ENCODE data around the gene MYB. TPM values are rescaled to one million over a fixed set of nuclear protein-coding genes. Genes with fewer than 3 reads are reported as not detected.

Gene MYB
- total and polyA plus RNA-seq, 2 experiments from 2014 or later = 4.2 to 7.9 TPM

DNA sequence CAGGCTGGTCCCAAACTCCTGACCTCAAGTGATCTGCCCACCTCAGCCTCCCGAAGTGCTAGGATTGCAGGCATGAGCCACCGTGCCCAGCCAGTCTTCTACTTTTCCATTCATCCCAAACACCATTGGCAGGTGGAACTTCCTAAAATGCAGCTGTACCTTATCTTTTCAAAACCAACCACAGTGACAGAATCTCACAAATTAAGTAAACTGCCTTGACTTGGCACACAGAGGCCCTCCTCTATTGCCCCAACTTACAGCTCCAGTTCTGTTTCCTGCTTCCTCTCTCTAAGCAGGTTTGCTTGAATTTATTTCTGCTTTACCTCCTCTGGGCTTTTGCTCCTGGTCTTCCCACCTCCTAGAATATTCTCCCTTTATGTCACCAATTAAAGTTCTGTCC, 7.6 kb downstream of the MYB start:
- Mint-ChIP-seq H3K36me3 (ENCODE audit: low read depth) (peaks cover 11% of the 10 kb centered on the region), H3K4me3 (no peak overlapping the region), H3K27me3 (ENCODE audit: insufficient read depth, low read depth, poor library complexity) (peaks cover 6% of the 10 kb centered on the region), H3K4me1 (peaks cover 12% of the 10 kb centered on the region; the same call in 2 of the 3 replicates), H3K27ac (no peak overlapping the region), H3K9me3 (no peaks in the 10 kb centered on the region)
- Histone ChIP-seq H3K27me3 (ENCODE audit: insufficient read depth) (peaks cover 5% of the 10 kb centered on the region), H2AFZ (no peak overlapping the region), H3K9me2 (ENCODE audit: insufficient read depth) (no peaks in the 10 kb centered on the region), H3K79me2 (replicated peaks; ENCODE audit: insufficient read depth) (peaks cover 3% of the 10 kb centered on the region; the same call in 1 of the 2 replicates), H3K4me2 (no peak overlapping the region), H3K4me3 (no peak overlapping the region), H3K4me1 (ENCODE audit: insufficient read depth) (peaks cover 7% of the 10 kb centered on the region), H4K20me1 (replicated peaks; ENCODE audit: insufficient read depth) (no peaks in the 10 kb centered on the region), H3K27ac (ENCODE audit: low read depth) (no peak overlapping the region), H3F3A (replicated peaks; ENCODE audit: low read depth) (no peaks in the 10 kb centered on the region), H3K36me3 (ENCODE audit: insufficient read depth) (peaks cover 10% of the 10 kb centered on the region; the same call in 1 of the 2 replicates)
- ATAC-seq = no peak
- DNase-seq (ENCODE audit: low spot score) = no peak
- TF ChIP-seq, protein P1, sequence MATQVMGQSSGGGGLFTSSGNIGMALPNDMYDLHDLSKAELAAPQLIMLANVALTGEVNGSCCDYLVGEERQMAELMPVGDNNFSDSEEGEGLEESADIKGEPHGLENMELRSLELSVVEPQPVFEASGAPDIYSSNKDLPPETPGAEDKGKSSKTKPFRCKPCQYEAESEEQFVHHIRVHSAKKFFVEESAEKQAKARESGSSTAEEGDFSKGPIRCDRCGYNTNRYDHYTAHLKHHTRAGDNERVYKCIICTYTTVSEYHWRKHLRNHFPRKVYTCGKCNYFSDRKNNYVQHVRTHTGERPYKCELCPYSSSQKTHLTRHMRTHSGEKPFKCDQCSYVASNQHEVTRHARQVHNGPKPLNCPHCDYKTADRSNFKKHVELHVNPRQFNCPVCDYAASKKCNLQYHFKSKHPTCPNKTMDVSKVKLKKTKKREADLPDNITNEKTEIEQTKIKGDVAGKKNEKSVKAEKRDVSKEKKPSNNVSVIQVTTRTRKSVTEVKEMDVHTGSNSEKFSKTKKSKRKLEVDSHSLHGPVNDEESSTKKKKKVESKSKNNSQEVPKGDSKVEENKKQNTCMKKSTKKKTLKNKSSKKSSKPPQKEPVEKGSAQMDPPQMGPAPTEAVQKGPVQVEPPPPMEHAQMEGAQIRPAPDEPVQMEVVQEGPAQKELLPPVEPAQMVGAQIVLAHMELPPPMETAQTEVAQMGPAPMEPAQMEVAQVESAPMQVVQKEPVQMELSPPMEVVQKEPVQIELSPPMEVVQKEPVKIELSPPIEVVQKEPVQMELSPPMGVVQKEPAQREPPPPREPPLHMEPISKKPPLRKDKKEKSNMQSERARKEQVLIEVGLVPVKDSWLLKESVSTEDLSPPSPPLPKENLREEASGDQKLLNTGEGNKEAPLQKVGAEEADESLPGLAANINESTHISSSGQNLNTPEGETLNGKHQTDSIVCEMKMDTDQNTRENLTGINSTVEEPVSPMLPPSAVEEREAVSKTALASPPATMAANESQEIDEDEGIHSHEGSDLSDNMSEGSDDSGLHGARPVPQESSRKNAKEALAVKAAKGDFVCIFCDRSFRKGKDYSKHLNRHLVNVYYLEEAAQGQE (IDR thresholded peaks at IDR 0.05; ENCODE audit: unreplicated experiment) = no peak

DNA sequence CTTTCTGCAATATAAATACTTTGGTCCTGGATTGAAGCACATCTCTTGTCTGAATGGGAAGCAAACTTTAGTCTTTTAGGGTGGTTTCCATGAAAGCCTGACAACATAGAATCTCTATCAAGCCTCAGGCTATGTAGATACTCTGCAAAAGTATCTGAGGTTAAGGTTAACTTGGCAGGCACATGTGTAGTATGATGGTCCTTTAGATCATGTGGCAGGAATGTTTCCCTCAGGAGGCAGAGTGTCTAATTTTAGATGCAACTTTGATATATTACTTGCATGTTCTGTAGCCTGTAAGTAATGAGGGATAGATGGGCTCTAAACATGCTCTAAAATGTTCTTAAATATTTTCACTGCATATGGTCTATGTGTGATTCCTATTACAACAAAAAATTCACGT, 8.2 kb downstream of the MYB start:
- H3K36me3 Mint-ChIP-seq (ENCODE audit: low read depth) = peaks cover 16% of the 10 kb centered on the region
- peaks cover 8% of the 10 kb centered on the region; the same call in 2 of the 3 replicates for H3K4me1 Mint-ChIP-seq
- Histone ChIP-seq H3K4me3 (no peak overlapping the region), H3F3A (replicated peaks; ENCODE audit: low read depth) (no peaks in the 10 kb centered on the region), H4K20me1 (replicated peaks; ENCODE audit: insufficient read depth) (no peaks in the 10 kb centered on the region), H3K27me3 (ENCODE audit: insufficient read depth) (no peaks in the 10 kb centered on the region), H3K4me1 (ENCODE audit: insufficient read depth) (peaks cover 3% of the 10 kb centered on the region), H3K27ac (ENCODE audit: low read depth) (no peak overlapping the region), H3K4me2 (no peak overlapping the region), H3K36me3 (ENCODE audit: insufficient read depth) (peaks cover 10% of the 10 kb centered on the region; the same call in 1 of the 2 replicates), H2AFZ (no peak overlapping the region), H3K9me2 (ENCODE audit: insufficient read depth) (no peaks in the 10 kb centered on the region), H3K79me2 (replicated peaks; ENCODE audit: insufficient read depth) (peaks cover 3% of the 10 kb centered on the region; the same call in 1 of the 2 replicates)
- H3K27ac Mint-ChIP-seq = no peak overlapping the region
- DNase-seq (ENCODE audit: low spot score) = no peak
- no peak for TF ChIP-seq NANOG (IDR thresholded peaks at IDR 0.05; ENCODE audit: borderline replicate concordance)
- TF ChIP-seq POLR2AphosphoS5 (IDR thresholded peaks at IDR 0.05; ENCODE audit: low read depth) = no peak
- TF ChIP-seq, protein P2, sequence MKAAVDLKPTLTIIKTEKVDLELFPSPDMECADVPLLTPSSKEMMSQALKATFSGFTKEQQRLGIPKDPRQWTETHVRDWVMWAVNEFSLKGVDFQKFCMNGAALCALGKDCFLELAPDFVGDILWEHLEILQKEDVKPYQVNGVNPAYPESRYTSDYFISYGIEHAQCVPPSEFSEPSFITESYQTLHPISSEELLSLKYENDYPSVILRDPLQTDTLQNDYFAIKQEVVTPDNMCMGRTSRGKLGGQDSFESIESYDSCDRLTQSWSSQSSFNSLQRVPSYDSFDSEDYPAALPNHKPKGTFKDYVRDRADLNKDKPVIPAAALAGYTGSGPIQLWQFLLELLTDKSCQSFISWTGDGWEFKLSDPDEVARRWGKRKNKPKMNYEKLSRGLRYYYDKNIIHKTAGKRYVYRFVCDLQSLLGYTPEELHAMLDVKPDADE (IDR thresholded peaks at IDR 0.05) = no peak
- no peak for TF ChIP-seq STAT1 (IDR thresholded peaks at IDR 0.05; ENCODE audit: unreplicated experiment)
- no peak overlapping the region for H3K4me3 Mint-ChIP-seq
- ATAC-seq = no peak
- H3K9me3 Mint-ChIP-seq = no peaks in the 10 kb centered on the region
- peaks cover 2% of the 10 kb centered on the region for H3K27me3 Mint-ChIP-seq (ENCODE audit: insufficient read depth, low read depth, poor library complexity)

Measured in GM23338 (cell line).